ENCODE measurements around the gene CCNQ. TPM values are rescaled to one million over a fixed set of nuclear protein-coding genes. Genes with fewer than 3 reads are reported as not detected.

CCNQ gene
- total RNA-seq, 3 donors from 2014 or later: 23.9 to 42.6 (median 39.7) TPM

DNA sequence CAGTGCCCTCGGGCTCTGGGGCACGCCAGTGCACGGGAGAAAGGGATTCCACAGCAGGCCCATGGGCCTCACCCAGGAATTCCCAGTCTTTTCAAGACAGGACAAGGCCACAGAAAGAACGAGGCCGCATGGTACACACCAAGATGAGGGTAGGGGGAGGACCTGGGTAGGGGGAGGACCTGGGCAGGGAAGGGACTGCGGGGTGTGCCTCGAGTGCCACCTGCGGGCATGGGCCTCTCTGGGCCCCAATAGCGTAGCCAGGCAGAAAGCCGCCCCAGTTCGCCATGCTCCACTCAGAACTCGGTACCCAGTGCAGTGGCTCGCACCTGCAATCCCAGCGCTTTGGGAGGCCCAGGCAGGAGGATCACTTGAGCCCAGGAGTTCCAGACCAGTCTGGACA, 34.1 kb upstream of the CCNQ start:
- no peak for TF ChIP-seq POLR2AphosphoS5 (IDR thresholded peaks at IDR 0.05)
- TF ChIP-seq, protein P1, sequence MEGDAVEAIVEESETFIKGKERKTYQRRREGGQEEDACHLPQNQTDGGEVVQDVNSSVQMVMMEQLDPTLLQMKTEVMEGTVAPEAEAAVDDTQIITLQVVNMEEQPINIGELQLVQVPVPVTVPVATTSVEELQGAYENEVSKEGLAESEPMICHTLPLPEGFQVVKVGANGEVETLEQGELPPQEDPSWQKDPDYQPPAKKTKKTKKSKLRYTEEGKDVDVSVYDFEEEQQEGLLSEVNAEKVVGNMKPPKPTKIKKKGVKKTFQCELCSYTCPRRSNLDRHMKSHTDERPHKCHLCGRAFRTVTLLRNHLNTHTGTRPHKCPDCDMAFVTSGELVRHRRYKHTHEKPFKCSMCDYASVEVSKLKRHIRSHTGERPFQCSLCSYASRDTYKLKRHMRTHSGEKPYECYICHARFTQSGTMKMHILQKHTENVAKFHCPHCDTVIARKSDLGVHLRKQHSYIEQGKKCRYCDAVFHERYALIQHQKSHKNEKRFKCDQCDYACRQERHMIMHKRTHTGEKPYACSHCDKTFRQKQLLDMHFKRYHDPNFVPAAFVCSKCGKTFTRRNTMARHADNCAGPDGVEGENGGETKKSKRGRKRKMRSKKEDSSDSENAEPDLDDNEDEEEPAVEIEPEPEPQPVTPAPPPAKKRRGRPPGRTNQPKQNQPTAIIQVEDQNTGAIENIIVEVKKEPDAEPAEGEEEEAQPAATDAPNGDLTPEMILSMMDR (IDR thresholded peaks at IDR 0.05): no peak
- TF ChIP-seq POLR2A (IDR thresholded peaks at IDR 0.05): no peak
- Histone ChIP-seq H3K27me3 (peaks cover 0 to 72% of the 10 kb centered on the region in 2 donors), H3K9me3 (peaks cover 4 to 14% of the 10 kb centered on the region in 2 donors), H3K27ac (no peak overlapping the region), H3K36me3 (no peaks in the 10 kb centered on the region), H3K4me3 (no peak overlapping the region), H3K4me1 (no peaks in the 10 kb centered on the region)
- intact Hi-C loops (cut with DNase I; ENCODE audit: low total_unique reads): no loop called here
- DNase-seq (ENCODE audit: low spot score in 2 of 2): no peak

DNA sequence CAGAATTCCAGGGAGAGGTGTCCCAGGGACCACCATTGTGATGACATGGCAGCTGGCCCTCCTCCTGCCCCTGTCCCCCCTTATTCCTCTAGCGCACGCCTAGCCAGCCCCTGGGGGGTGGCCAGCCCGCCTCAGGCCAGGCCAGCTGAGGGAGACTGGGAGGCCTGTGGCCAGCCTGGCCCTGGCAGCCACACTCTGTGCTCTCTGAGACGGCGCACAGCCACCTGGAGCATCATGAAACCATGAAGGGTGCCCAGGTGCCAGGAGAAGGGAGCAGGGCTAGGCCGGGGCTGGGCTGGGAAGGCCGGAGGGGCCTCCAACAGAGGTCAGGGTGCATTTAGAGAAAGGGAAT, 33.6 kb upstream of the CCNQ start:
- Histone ChIP-seq H3K4me3 (no peak overlapping the region), H3K27me3 (peaks cover 0 to 72% of the 10 kb centered on the region in 2 donors), H3K27ac (no peak overlapping the region), H3K4me1 (no peaks in the 10 kb centered on the region), H3K36me3 (no peaks in the 10 kb centered on the region), H3K9me3 (peaks cover 4 to 14% of the 10 kb centered on the region in 2 donors)
- intact Hi-C loops (cut with DNase I; ENCODE audit: low total_unique reads): no loop called here
- no peak for DNase-seq (ENCODE audit: low spot score in 2 of 2)
- TF ChIP-seq POLR2A (IDR thresholded peaks at IDR 0.05) (no peak), POLR2AphosphoS5 (IDR thresholded peaks at IDR 0.05) (no peak)
- TF ChIP-seq, protein P1 (IDR thresholded peaks at IDR 0.05): no peak

DNA sequence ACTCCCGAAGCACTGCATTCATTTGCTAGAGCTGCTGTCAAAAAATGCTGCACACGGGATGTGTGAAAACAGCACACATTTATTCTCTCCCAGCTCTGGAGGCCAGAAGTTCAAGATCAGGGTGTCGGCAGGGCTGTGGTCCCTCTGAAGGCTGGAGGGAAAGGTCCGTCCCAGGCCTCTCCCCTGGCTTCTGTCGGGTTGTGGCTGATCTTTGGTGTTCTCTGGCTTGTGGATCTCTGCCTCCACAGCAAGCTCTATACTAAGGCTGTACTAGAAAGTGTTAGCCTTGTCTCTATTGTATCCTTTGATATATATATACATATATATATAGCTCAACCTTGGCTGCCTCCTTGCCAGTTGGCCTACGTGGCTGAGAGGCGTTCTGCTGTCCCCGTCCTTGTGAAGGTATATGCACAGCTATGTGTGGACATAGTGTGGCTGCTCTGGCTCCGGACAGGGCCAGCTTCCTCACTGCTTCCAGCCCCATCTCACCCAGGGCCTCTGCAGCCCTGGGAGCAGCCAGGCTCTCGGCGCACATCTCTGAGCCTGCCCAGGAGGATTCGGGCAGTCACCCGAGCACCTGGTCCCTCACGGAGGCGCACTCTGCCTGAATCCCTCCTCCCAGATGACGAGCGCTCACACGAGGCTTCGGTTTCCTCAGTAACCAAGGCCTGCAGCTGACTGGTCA, 33.1 kb upstream of the CCNQ start:
- TF ChIP-seq POLR2AphosphoS5 (IDR thresholded peaks at IDR 0.05): no peak
- TF ChIP-seq, protein P1 (IDR thresholded peaks at IDR 0.05): no peak
- TF ChIP-seq POLR2A (IDR thresholded peaks at IDR 0.05): no peak
- no peak for DNase-seq (ENCODE audit: low spot score in 2 of 2)
- intact Hi-C loops (cut with DNase I; ENCODE audit: low total_unique reads): no loop called here
- H3K27me3 ChIP-seq: peaks cover 0 to 72% of the 10 kb centered on the region in 2 donors
- no peaks in the 10 kb centered on the region for H3K36me3 ChIP-seq
- H3K9me3 ChIP-seq: peaks cover 4 to 14% of the 10 kb centered on the region in 2 donors
- H3K4me1 ChIP-seq: no peaks in the 10 kb centered on the region
- H3K27ac ChIP-seq: no peak overlapping the region
- H3K4me3 ChIP-seq: no peak overlapping the region

DNA sequence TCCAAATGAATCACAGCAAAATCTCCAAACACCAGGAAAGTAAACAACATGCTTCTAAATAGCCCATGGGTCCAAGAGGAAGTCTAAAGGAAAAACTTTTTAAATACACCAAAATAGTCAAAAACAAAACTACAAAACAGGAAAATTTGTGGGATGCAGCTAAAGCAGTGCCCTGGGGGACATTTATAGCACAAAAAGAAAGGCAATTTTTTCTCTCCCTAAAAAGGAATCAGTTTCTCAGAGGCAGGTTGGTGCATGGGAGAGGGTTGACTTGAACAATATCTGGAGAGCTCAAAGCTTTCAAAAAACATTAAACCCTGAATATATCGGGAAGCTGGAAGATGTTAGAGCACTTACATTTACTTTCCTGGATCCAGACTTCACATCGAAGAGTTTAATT, 32.4 kb upstream of the CCNQ start:
- Histone ChIP-seq H3K4me1 (no peaks in the 10 kb centered on the region), H3K9me3 (peaks cover 4 to 14% of the 10 kb centered on the region in 2 donors), H3K4me3 (no peak overlapping the region), H3K27me3 (peaks cover 0 to 68% of the 10 kb centered on the region in 2 donors), H3K36me3 (no peaks in the 10 kb centered on the region), H3K27ac (no peak overlapping the region)
- intact Hi-C loops (cut with DNase I; ENCODE audit: low total_unique reads): no loop called here
- no peak for DNase-seq (ENCODE audit: low spot score in 2 of 2)
- TF ChIP-seq, protein P1 (IDR thresholded peaks at IDR 0.05): no peak

DNA sequence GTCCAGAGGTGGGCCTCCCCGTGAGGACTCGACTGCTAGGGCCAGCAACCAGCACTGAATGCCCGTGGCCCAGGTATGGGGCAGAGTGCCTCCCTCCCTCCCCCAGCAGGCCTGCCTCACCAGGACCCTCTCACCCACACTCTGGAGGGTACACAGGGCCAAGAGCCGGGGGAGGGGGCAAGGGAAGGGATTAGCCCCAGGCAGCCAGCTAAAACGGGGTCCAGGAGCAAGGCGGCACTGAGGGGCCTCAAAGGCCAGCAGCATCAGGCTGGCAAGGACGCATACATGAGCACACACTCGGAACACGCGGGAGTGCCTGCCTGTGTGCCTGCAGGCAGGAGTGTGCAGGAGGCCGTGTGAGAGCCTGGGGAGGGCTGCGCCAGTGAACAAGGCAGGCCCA, 29.7 kb upstream of the CCNQ start:
- Histone ChIP-seq H3K4me3 (no peak overlapping the region), H3K27ac (no peak overlapping the region), H3K36me3 (no peaks in the 10 kb centered on the region), H3K4me1 (no peaks in the 10 kb centered on the region), H3K9me3 (peaks cover 4 to 14% of the 10 kb centered on the region in 2 donors), H3K27me3 (peaks cover 0 to 68% of the 10 kb centered on the region in 2 donors)
- DNase-seq (ENCODE audit: low spot score in 2 of 2): no peak
- intact Hi-C loops (cut with DNase I; ENCODE audit: low total_unique reads): no loop called here
- TF ChIP-seq POLR2AphosphoS5 (IDR thresholded peaks at IDR 0.05): no peak
- TF ChIP-seq, protein P1 (IDR thresholded peaks at IDR 0.05): no peak
- TF ChIP-seq POLR2A (IDR thresholded peaks at IDR 0.05): no peak
